ENCODE results near the gene OTC. TPM values are rescaled to one million over a fixed set of nuclear protein-coding genes. Genes with fewer than 3 reads are reported as not detected.

The OTC gene
- total RNA-seq, 6 donors from 2014 or later = 0.69 to 2.5 (median 0.76) TPM; not detected in 3

GRCh38 chrX:38351346-38351745 lies 1.1 kb upstream of the OTC start:
- ATAC-seq (ENCODE audit: low FRiP score in 2 of 2) (no peak), DNase-seq (no peak)
- H3K36me3 ChIP-seq = no peaks in the 10 kb centered on the region
- H3K9me3 ChIP-seq = no peaks in the 10 kb centered on the region
- no peak overlapping the region for H3K27ac ChIP-seq
- H3K4me3 ChIP-seq = no peak overlapping the region
- TF ChIP-seq POLR2A (IDR thresholded peaks at IDR 0.05) (no peak), POLR2AphosphoS5 (IDR thresholded peaks at IDR 0.05) (no peak), EP300 (IDR thresholded peaks at IDR 0.05) (no peak), CTCF (IDR thresholded peaks at IDR 0.05) (no peak)
- WGBS, 2 donors = 89 to 96% methylated on average over 3 of the region's 3 CpGs
- no peaks in the 10 kb centered on the region for H3K27me3 ChIP-seq
- no peaks in the 10 kb centered on the region for H3K4me1 ChIP-seq

GRCh38 chrX:38356401-38356800 lies 4.0 kb downstream of the OTC start:
- H3K36me3 ChIP-seq = no peaks in the 10 kb centered on the region
- WGBS, 2 donors = 77 to 89% methylated on average over 5 to 8 of the region's 8 CpGs
- DNase-seq (peak in 1 of 2 donors; percentile 15), ATAC-seq (ENCODE audit: low FRiP score in 2 of 2) (no peak)
- peak overlapping the region in 1 of 4 donors; percentile 45 for H3K27ac ChIP-seq
- H3K27me3 ChIP-seq = no peaks in the 10 kb centered on the region
- TF ChIP-seq CTCF (IDR thresholded peaks at IDR 0.05) (no peak), POLR2AphosphoS5 (IDR thresholded peaks at IDR 0.05) (no peak), EP300 (IDR thresholded peaks at IDR 0.05) (no peak)
- no peaks in the 10 kb centered on the region for H3K4me1 ChIP-seq
- H3K9me3 ChIP-seq = no peaks in the 10 kb centered on the region
- H3K4me3 ChIP-seq = no peak overlapping the region

- TF ChIP-seq POLR2A (IDR thresholded peaks at IDR 0.05) = no peak
- TF ChIP-seq CTCF (IDR thresholded peaks at IDR 0.05) = no peak
- TF ChIP-seq EP300 (IDR thresholded peaks at IDR 0.05) = no peak
- TF ChIP-seq POLR2AphosphoS5 (IDR thresholded peaks at IDR 0.05) = no peak
- Histone ChIP-seq H3K4me3 (no peak overlapping the region), H3K27me3 (no peaks in the 10 kb centered on the region), H3K27ac (peak overlapping the region in 2 of 4 donors; percentile 36 to 45), H3K4me1 (no peaks in the 10 kb centered on the region), H3K9me3 (no peaks in the 10 kb centered on the region), H3K36me3 (no peaks in the 10 kb centered on the region)
- DNase-seq = no peak
- ATAC-seq (ENCODE audit: low FRiP score in 2 of 2) = no peak
- 52 to 53% methylated on average over 4 of the region's 4 CpGs for WGBS, 2 donors
Observed at GRCh38 chrX:38357747-38358673, 5.6 kb downstream of the OTC start.

- no peaks in the 10 kb centered on the region for H3K36me3 ChIP-seq
- no peaks in the 10 kb centered on the region for H3K9me3 ChIP-seq
- no peak overlapping the region for H3K27ac ChIP-seq
- TF ChIP-seq CTCF (IDR thresholded peaks at IDR 0.05) (no peak), POLR2A (IDR thresholded peaks at IDR 0.05) (no peak), EP300 (IDR thresholded peaks at IDR 0.05) (no peak), POLR2AphosphoS5 (IDR thresholded peaks at IDR 0.05) (no peak)
- no peaks in the 10 kb centered on the region for H3K4me1 ChIP-seq
- DNase-seq = no peak
- no peak for ATAC-seq (ENCODE audit: low FRiP score in 2 of 2)
- H3K4me3 ChIP-seq = no peak overlapping the region
- H3K27me3 ChIP-seq = no peaks in the 10 kb centered on the region
Observed at GRCh38 chrX:38363046-38363445, 10.6 kb downstream of the OTC start.

- Histone ChIP-seq H3K36me3 (no peaks in the 10 kb centered on the region), H3K27ac (no peak overlapping the region), H3K9me3 (no peaks in the 10 kb centered on the region), H3K4me3 (no peak overlapping the region), H3K4me1 (no peaks in the 10 kb centered on the region), H3K27me3 (no peaks in the 10 kb centered on the region)
- DNase-seq (no peak), ATAC-seq (ENCODE audit: low FRiP score in 2 of 2) (no peak)
- 62 to 80% methylated on average over 2 to 3 of the region's 3 CpGs for WGBS, 2 donors
- TF ChIP-seq CTCF (IDR thresholded peaks at IDR 0.05) = no peak
- no peak for TF ChIP-seq POLR2A (IDR thresholded peaks at IDR 0.05)
- TF ChIP-seq EP300 (IDR thresholded peaks at IDR 0.05) = no peak
- TF ChIP-seq POLR2AphosphoS5 (IDR thresholded peaks at IDR 0.05) = no peak
Observed at GRCh38 chrX:38365954-38366353, 13.6 kb downstream of the OTC start.
